WTC11 (cell line): ENCODE measurements around the gene PTPN13.

Experiments used
- AFF4 ChIP-seq: sonication (generic); formaldehyde crosslinking; IDR thresholded peaks from 2 replicates; pipeline ENCODE4 v1.8.1; 2023; ENCODE audit warnings: mild to moderate bottlenecking, missing genetic modification reagents, borderline replicate concordance
- CREB1 ChIP-seq: sonication (generic); formaldehyde crosslinking; IDR thresholded peaks from 2 replicates; pipeline ENCODE4 v1.8.0; 2023; ENCODE audit warnings: mild to moderate bottlenecking, missing genetic modification reagents
- CTCF ChIP-seq: fragments of 200-600 bp; IDR thresholded peaks from 2 replicates; pipeline ENCODE4 v1.8.0; 2022; ENCODE audit warnings: antibody characterized with exemption
- ELF4 ChIP-seq: sonication (generic); formaldehyde crosslinking; IDR thresholded peaks from 2 replicates; pipeline ENCODE4 v1.8.1; 2022; ENCODE audit warnings: low read depth, mild to moderate bottlenecking, moderate library complexity, missing genetic modification reagents
- ETV6 ChIP-seq: sonication (generic); formaldehyde crosslinking; IDR thresholded peaks from 2 replicates; pipeline ENCODE4 v1.8.1; 2022; ENCODE audit warnings: mild to moderate bottlenecking, missing genetic modification reagents
- JUN ChIP-seq: sonication (generic); formaldehyde crosslinking; IDR thresholded peaks from 2 replicates; pipeline ENCODE4 v1.8.0; 2023; ENCODE audit warnings: mild to moderate bottlenecking, missing genetic modification reagents
- RELA ChIP-seq: sonication (generic); formaldehyde crosslinking; IDR thresholded peaks from 2 replicates; pipeline ENCODE4 v1.8.1; 2022; ENCODE audit warnings: missing genetic modification reagents, mild to moderate bottlenecking, borderline replicate concordance
- TEAD4 ChIP-seq: sonication (generic); formaldehyde crosslinking; IDR thresholded peaks from 2 replicates; pipeline ENCODE4 v1.8.0; 2022; ENCODE audit warnings: mild to moderate bottlenecking, missing genetic modification reagents
- USF1 ChIP-seq: sonication (generic); formaldehyde crosslinking; IDR thresholded peaks from 2 replicates; pipeline ENCODE4 v1.8.0; 2022; ENCODE audit warnings: mild to moderate bottlenecking, missing genetic modification reagents
- ZNF263 ChIP-seq: sonication (generic); formaldehyde crosslinking; IDR thresholded peaks from 2 replicates; pipeline ENCODE4 v1.8.1; 2022; ENCODE audit warnings: low read depth, mild to moderate bottlenecking, moderate library complexity, missing genetic modification reagents
- ZNF512 ChIP-seq: sonication (generic); formaldehyde crosslinking; IDR thresholded peaks from 2 replicates; pipeline ENCODE4 v1.8.1; 2022; ENCODE audit warnings: missing genetic modification reagents, borderline replicate concordance
- TF ChIP-seq, protein P1 (sequence below): sonication (generic); formaldehyde crosslinking; IDR thresholded peaks from 2 replicates; pipeline ENCODE4 v1.8.1; 2022; ENCODE audit warnings: mild to moderate bottlenecking, moderate library complexity, missing genetic modification reagents
- TF ChIP-seq, protein P2 (sequence below): sonication (generic); formaldehyde crosslinking; IDR thresholded peaks from 2 replicates; pipeline ENCODE4 v1.8.0; 2022; ENCODE audit warnings: mild to moderate bottlenecking, missing genetic modification reagents

GRCh38 chr4:86848732-86849619, 254.9 kb downstream of the PTPN13 start, which contains the start of gene SLC10A6:
- TF ChIP-seq AFF4 (CRISPR knock-in tag), result no peak
- no peak for TF ChIP-seq CTCF
- no peak for TF ChIP-seq RELA (CRISPR knock-in tag)
- TF ChIP-seq JUN (CRISPR knock-in tag), result no peak
- TF ChIP-seq, protein P1, sequence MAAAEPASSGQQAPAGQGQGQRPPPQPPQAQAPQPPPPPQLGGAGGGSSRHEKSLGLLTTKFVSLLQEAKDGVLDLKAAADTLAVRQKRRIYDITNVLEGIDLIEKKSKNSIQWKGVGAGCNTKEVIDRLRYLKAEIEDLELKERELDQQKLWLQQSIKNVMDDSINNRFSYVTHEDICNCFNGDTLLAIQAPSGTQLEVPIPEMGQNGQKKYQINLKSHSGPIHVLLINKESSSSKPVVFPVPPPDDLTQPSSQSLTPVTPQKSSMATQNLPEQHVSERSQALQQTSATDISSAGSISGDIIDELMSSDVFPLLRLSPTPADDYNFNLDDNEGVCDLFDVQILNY (CRISPR knock-in tag), result no peak
- TF ChIP-seq CREB1 (CRISPR knock-in tag), result no peak
- no peak for TF ChIP-seq ELF4 (CRISPR knock-in tag)
- TF ChIP-seq ZNF263 (CRISPR knock-in tag), result no peak
- TF ChIP-seq, protein P2, sequence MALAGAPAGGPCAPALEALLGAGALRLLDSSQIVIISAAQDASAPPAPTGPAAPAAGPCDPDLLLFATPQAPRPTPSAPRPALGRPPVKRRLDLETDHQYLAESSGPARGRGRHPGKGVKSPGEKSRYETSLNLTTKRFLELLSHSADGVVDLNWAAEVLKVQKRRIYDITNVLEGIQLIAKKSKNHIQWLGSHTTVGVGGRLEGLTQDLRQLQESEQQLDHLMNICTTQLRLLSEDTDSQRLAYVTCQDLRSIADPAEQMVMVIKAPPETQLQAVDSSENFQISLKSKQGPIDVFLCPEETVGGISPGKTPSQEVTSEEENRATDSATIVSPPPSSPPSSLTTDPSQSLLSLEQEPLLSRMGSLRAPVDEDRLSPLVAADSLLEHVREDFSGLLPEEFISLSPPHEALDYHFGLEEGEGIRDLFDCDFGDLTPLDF (CRISPR knock-in tag), result no peak
- TF ChIP-seq USF1 (CRISPR knock-in tag), result no peak
- no peak for TF ChIP-seq ETV6 (CRISPR knock-in tag)
- TF ChIP-seq TEAD4 (CRISPR knock-in tag), result no peak
- no peak for TF ChIP-seq ZNF512 (CRISPR knock-in tag)
